Measurements from ENCODE around the gene ABCF2. TPM values are rescaled to one million over a fixed set of nuclear protein-coding genes. Genes with fewer than 3 reads are reported as not detected.

The ABCF2 gene
- total and polyA plus RNA-seq, 4 donors = 23.6 to 38.3 (median 34.0) TPM

DNA sequence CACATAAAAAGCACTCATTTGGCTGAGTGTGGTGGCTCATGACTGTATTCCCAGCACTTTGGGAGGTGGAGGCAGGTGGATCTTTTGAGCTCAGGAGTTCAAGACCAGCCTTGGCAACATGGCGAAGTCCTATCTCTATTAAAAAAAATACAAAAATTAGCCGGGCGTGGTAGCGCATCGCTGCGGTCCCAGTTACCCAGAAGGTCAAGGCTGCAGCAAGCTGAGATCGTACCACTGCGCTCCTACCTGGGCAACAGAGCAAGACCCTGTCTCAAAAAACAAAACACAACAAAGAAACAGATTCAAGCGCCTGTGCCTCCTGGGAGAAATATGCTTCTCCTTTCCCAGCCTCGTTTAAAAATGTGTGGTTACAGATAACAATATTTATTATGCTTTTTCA lies 2.2 kb upstream of the ABCF2 start:
- Histone ChIP-seq H3K36me3 (ENCODE audit: control insufficient read depth, insufficient read depth, low read length) (peaks cover 16% of the 10 kb centered on the region), H3K27me3 (ENCODE audit: control insufficient read depth, insufficient read depth, low read length) (no peaks in the 10 kb centered on the region), H3K4me3 (ENCODE audit: low read depth, low read length) (no peak overlapping the region), H3K9me3 (ENCODE audit: control insufficient read depth, insufficient read depth, low read length) (no peaks in the 10 kb centered on the region), H3K27ac (ENCODE audit: low read depth, low read length) (no peak overlapping the region), H3K4me1 (ENCODE audit: control insufficient read depth, insufficient read depth, low read length) (peaks cover 37% of the 10 kb centered on the region)
- no peak for DNase-seq (ENCODE audit: low read depth in 4 of 6, low spot score in 6 of 6)
- 98% methylated on average over 7 of the region's 10 CpGs for WGBS (ENCODE audit: insufficient coverage)

DNA sequence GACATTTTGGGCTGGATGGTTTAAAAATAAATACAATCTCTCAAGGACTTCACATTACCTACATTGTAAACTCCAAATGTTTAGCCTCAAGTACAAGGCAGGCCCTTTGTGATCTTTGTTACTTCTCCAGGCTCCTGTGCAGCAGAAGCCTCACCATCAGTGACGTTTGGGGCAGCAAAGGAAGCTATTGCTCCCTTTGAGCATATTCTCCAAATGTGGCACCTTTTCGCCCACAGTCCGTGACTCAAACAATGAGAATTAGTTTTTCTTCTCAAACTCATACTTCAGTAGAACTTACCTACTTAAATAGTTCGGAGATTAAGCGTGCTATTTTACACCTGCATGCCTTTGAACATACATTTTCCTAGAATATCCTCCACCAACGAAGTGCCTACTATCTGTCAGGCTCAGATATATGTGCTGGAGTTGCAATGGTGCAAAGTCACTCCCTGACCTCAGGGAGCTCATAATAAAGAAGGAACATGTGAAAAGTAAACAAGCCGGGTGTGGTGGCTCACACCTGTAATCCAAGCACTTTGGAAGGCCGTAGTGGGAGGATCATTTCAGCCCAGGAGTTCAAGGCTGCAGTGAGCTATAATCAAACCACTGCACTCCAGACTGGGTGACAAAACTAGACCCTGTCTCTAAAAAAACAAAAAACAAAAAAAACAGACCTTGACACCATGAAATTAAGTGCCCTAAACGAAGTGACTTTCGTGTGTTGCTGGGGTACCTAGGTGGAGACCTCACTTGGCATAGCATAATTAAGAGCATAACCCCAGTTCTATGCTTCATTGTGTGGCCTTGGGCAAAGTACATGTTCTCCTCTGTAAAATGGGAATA lies 1.2 kb upstream of the ABCF2 start:
- Histone ChIP-seq H3K4me3 (ENCODE audit: low read depth, low read length) (peak overlapping the region; percentile 76), H3K27ac (ENCODE audit: low read depth, low read length) (peak overlapping the region; percentile 88), H3K36me3 (ENCODE audit: control insufficient read depth, insufficient read depth, low read length) (peaks cover 18% of the 10 kb centered on the region), H3K27me3 (ENCODE audit: control insufficient read depth, insufficient read depth, low read length) (no peaks in the 10 kb centered on the region), H3K9me3 (ENCODE audit: control insufficient read depth, insufficient read depth, low read length) (no peaks in the 10 kb centered on the region), H3K4me1 (ENCODE audit: control insufficient read depth, insufficient read depth, low read length) (peaks cover 27% of the 10 kb centered on the region)
- WGBS (ENCODE audit: insufficient coverage) = 64% methylated on average over 5 of the region's 10 CpGs
- no peak for DNase-seq (ENCODE audit: low read depth in 4 of 6, low spot score in 6 of 6)

DNA sequence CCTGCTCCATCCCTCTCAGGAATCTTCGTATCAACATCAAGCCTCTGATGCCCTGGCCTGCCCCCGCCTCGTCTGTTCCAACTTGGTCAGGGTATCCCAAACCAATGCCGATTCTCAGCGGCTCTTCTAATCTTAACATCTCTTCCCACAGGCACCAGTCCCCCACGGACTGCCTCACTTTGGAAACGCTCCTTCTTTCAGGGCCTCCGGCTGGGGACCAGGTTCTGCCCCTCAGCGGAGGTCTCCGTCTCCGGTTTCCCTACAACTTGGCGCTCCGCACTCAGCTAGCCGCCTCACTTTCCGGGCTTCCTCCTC lies 488 bp downstream of the ABCF2 start:
- DNase-seq (ENCODE audit: low read depth in 4 of 6, low spot score in 6 of 6) = no peak
- Histone ChIP-seq H3K4me1 (ENCODE audit: control insufficient read depth, insufficient read depth, low read length) (peaks cover 17% of the 10 kb centered on the region), H3K27ac (ENCODE audit: low read depth, low read length) (no peak overlapping the region), H3K36me3 (ENCODE audit: control insufficient read depth, insufficient read depth, low read length) (peaks cover 31% of the 10 kb centered on the region), H3K4me3 (ENCODE audit: low read depth, low read length) (peak overlapping the region; percentile 76), H3K9me3 (ENCODE audit: control insufficient read depth, insufficient read depth, low read length) (no peaks in the 10 kb centered on the region), H3K27me3 (ENCODE audit: control insufficient read depth, insufficient read depth, low read length) (no peaks in the 10 kb centered on the region)
- 2% methylated on average over 15 of the region's 15 CpGs for WGBS (ENCODE audit: insufficient coverage)

DNA sequence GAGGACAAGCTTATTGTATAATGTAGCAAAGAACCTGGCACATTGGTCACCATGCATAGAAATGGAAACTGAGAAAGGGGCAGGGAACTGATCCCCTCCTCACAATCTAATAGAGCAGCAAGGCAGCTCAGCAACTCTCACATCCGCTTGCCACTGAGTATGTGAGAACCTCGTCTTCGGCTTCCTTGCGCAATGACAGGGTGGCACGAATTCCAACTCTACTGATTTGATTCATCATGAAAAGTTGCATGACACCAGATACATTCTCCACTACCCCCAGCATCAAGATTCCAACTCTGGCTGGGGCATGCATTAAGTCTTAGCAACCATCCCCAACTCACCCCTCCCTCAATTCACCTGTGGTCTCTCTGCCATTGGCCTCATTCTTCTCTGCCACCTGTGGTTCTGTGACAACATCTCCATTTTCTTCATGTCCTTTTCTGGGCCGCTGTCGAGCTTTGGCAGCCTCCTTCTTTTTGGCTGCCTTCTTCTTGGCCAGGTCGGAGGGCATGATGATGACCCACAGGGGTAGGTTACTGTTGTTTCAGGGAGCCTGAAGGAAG lies 976 bp downstream of the ABCF2 start:
- Histone ChIP-seq H3K9me3 (ENCODE audit: control insufficient read depth, insufficient read depth, low read length) (no peaks in the 10 kb centered on the region), H3K27me3 (ENCODE audit: control insufficient read depth, insufficient read depth, low read length) (no peaks in the 10 kb centered on the region), H3K4me1 (ENCODE audit: control insufficient read depth, insufficient read depth, low read length) (peaks cover 16% of the 10 kb centered on the region), H3K27ac (ENCODE audit: low read depth, low read length) (no peak overlapping the region), H3K4me3 (ENCODE audit: low read depth, low read length) (peak overlapping the region; percentile 76), H3K36me3 (ENCODE audit: control insufficient read depth, insufficient read depth, low read length) (peaks cover 36% of the 10 kb centered on the region)
- DNase-seq (ENCODE audit: low read depth in 4 of 6, low spot score in 6 of 6) = no peak
- WGBS (ENCODE audit: insufficient coverage) = 81% methylated on average over 6 of the region's 8 CpGs

DNA sequence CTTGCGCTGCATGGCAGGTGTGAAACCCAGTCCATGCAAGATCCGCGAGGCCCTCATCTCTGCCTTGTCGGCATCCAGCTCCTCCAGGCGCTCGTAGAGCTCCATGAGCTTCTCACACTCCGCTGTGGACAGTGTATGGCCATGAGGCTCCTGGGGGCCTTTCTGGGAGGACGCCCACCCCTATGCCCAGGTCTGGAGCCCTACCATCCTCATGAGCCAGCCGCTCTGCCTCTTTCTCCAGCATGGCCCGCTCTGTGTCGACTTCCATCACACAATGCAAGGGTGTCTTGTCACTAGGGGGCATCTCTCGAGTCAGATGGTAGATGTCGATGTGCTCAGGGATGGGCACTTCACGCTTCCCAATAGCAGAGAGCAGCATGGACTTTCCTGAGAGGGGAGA lies 3.3 kb downstream of the ABCF2 start:
- peaks cover 16% of the 10 kb centered on the region for H3K4me1 ChIP-seq (ENCODE audit: control insufficient read depth, insufficient read depth, low read length)
- no peaks in the 10 kb centered on the region for H3K27me3 ChIP-seq (ENCODE audit: control insufficient read depth, insufficient read depth, low read length)
- no peaks in the 10 kb centered on the region for H3K9me3 ChIP-seq (ENCODE audit: control insufficient read depth, insufficient read depth, low read length)
- WGBS (ENCODE audit: insufficient coverage) = 88% methylated on average over 14 of the region's 14 CpGs
- DNase-seq (ENCODE audit: low read depth in 4 of 6, low spot score in 6 of 6) = no peak
- no peak overlapping the region for H3K4me3 ChIP-seq (ENCODE audit: low read depth, low read length)
- peaks cover 57% of the 10 kb centered on the region for H3K36me3 ChIP-seq (ENCODE audit: control insufficient read depth, insufficient read depth, low read length)
- no peak overlapping the region for H3K27ac ChIP-seq (ENCODE audit: low read depth, low read length)

DNA sequence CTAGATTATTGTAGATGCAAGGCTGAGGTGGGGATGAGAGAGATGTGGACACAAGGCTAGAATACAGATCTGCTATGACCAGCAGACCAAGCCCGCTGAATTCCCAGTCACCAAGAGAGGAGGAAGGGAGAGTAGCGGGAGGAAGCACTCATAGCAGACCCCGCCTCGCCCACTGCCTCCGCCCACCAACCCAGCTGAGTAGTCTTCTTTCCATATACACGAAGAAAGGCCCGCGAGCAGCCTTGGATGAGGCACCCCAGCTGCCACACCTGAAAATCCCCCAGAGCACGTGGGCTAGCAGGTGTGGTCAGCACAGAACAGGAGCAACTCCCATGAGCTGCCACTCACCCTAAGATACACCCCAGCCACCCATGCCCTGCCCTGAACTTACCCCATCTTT lies 8.8 kb downstream of the ABCF2 start:
- WGBS (ENCODE audit: insufficient coverage) = 91% methylated on average over 6 of the region's 9 CpGs
- DNase-seq (ENCODE audit: low read depth in 4 of 6, low spot score in 6 of 6) = no peak
- peaks cover 83% of the 10 kb centered on the region for H3K36me3 ChIP-seq (ENCODE audit: control insufficient read depth, insufficient read depth, low read length)
- H3K9me3 ChIP-seq (ENCODE audit: control insufficient read depth, insufficient read depth, low read length) = no peaks in the 10 kb centered on the region
- H3K4me1 ChIP-seq (ENCODE audit: control insufficient read depth, insufficient read depth, low read length) = no peaks in the 10 kb centered on the region
- no peaks in the 10 kb centered on the region for H3K27me3 ChIP-seq (ENCODE audit: control insufficient read depth, insufficient read depth, low read length)
- no peak overlapping the region for H3K4me3 ChIP-seq (ENCODE audit: low read depth, low read length)
- H3K27ac ChIP-seq (ENCODE audit: low read depth, low read length) = no peak overlapping the region

DNA sequence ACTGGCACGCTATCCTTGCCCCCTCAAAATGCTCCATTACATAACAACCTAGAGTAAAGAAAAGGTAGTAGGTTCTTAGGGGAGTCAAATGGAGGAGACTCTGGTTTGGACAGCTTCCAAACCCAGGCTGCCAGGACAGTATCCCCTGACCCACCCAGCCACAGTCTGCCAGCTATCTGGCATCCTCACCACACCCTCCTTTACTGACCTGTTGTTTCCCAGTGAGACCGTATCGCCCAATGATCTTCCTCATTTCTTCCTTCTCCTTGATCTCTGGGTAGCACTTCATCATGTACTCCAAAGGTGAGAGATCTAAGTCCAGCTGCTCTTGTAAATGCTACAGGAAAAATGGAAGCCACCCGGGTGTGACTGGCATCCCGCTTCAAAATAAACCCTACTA lies 11.6 kb downstream of the ABCF2 start:
- 90% methylated on average over 4 of the region's 5 CpGs for WGBS (ENCODE audit: insufficient coverage)
- H3K36me3 ChIP-seq (ENCODE audit: control insufficient read depth, insufficient read depth, low read length) = peaks cover 66% of the 10 kb centered on the region
- no peak overlapping the region for H3K27ac ChIP-seq (ENCODE audit: low read depth, low read length)
- no peaks in the 10 kb centered on the region for H3K9me3 ChIP-seq (ENCODE audit: control insufficient read depth, insufficient read depth, low read length)
- DNase-seq (ENCODE audit: low read depth in 4 of 6, low spot score in 6 of 6) = no peak
- H3K4me1 ChIP-seq (ENCODE audit: control insufficient read depth, insufficient read depth, low read length) = no peaks in the 10 kb centered on the region
- H3K4me3 ChIP-seq (ENCODE audit: low read depth, low read length) = no peak overlapping the region
- no peaks in the 10 kb centered on the region for H3K27me3 ChIP-seq (ENCODE audit: control insufficient read depth, insufficient read depth, low read length)

DNA sequence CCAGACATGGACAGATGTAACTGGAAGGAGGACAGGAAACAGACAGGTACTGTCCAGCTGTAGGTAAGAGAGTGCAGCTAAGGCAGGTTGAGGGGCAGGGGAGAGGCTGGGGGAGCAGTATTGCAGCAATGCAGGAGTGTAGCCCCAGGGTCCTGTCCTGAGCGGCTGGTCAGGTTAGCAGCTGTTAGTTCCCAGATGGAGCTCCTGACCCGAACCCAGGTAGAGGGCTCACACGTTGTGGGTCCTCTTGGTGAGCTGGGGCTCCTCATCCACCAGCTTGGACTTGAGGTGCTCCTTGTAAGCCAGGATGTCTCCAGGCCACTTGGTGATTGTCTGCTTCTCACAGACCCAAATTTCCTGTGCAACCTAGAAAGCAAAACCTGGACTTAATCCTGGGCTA lies 13.2 kb downstream of the ABCF2 start:
- peaks cover 53% of the 10 kb centered on the region for H3K36me3 ChIP-seq (ENCODE audit: control insufficient read depth, insufficient read depth, low read length)
- H3K27me3 ChIP-seq (ENCODE audit: control insufficient read depth, insufficient read depth, low read length) = no peaks in the 10 kb centered on the region
- H3K4me3 ChIP-seq (ENCODE audit: low read depth, low read length) = no peak overlapping the region
- WGBS (ENCODE audit: insufficient coverage) = 93% methylated on average over 3 of the region's 3 CpGs
- no peak overlapping the region for H3K27ac ChIP-seq (ENCODE audit: low read depth, low read length)
- no peak for DNase-seq (ENCODE audit: low read depth in 4 of 6, low spot score in 6 of 6)
- no peaks in the 10 kb centered on the region for H3K9me3 ChIP-seq (ENCODE audit: control insufficient read depth, insufficient read depth, low read length)
- no peaks in the 10 kb centered on the region for H3K4me1 ChIP-seq (ENCODE audit: control insufficient read depth, insufficient read depth, low read length)

DNA sequence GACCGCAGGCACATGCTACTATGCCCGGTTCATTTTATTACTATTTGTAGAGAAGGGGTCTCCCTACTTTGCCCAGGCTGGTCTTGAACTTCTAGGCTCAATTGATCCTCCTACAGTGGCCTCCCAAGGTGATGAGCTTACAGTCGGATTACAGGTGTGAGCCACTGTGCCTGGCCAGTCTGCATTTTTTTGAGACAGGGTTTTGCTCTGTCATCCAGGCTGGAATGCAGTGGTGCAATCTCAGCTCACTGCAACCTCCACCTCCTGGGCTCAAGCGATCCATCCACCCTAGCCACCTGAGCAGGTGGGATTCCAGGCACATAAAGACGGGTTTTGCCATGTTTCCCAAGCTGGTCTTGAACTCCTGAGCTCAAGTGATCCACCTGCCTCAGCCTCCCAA lies 14.4 kb downstream of the ABCF2 start:
- peaks cover 41% of the 10 kb centered on the region for H3K36me3 ChIP-seq (ENCODE audit: control insufficient read depth, insufficient read depth, low read length)

DNA sequence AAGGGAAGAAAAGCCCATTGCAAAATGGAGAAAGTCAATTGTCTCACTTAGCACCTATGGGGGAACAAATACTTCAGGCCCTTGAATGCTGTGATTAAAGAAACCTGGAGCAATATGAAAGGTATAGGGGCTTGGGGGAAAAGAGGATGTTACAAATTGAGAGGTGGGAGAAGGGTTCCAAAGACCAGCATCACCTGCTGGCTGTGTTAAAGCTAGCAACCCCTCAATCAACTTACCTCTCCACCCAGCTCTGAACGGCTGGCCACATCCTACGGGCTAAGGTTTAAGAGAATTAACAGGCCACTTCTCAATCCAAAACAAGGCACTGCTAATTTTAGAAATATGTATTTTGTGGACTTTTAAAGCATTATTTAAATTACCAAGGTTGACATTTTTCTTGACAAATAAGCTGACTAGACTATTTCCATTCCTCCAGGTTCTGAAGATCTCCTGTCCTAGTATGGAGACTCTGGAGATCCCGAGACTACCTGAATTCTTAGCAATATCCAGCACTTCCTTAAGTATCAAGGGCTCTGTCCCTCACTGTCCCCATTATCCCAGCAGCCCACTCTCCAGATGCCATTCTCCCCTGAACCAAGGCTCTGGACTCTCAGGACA lies 15.7 kb downstream of the ABCF2 start:
- H3K36me3 ChIP-seq (ENCODE audit: control insufficient read depth, insufficient read depth, low read length) = peaks cover 34% of the 10 kb centered on the region
- H3K9me3 ChIP-seq (ENCODE audit: control insufficient read depth, insufficient read depth, low read length) = no peaks in the 10 kb centered on the region
- WGBS (ENCODE audit: insufficient coverage) = 94% methylated on average over 1 of the region's 3 CpGs
- H3K4me1 ChIP-seq (ENCODE audit: control insufficient read depth, insufficient read depth, low read length) = no peaks in the 10 kb centered on the region
- no peak overlapping the region for H3K4me3 ChIP-seq (ENCODE audit: low read depth, low read length)
- DNase-seq (ENCODE audit: low read depth in 4 of 6, low spot score in 6 of 6) = no peak
- H3K27me3 ChIP-seq (ENCODE audit: control insufficient read depth, insufficient read depth, low read length) = no peaks in the 10 kb centered on the region
- no peak overlapping the region for H3K27ac ChIP-seq (ENCODE audit: low read depth, low read length)

More for the DNA sequence above, 14.4 kb downstream of the ABCF2 start:
- Histone ChIP-seq H3K27ac (ENCODE audit: low read depth, low read length) (no peak overlapping the region), H3K4me1 (ENCODE audit: control insufficient read depth, insufficient read depth, low read length) (no peaks in the 10 kb centered on the region), H3K27me3 (ENCODE audit: control insufficient read depth, insufficient read depth, low read length) (no peaks in the 10 kb centered on the region), H3K9me3 (ENCODE audit: control insufficient read depth, insufficient read depth, low read length) (no peaks in the 10 kb centered on the region), H3K4me3 (ENCODE audit: low read depth, low read length) (no peak overlapping the region)
- no peak for DNase-seq (ENCODE audit: low read depth in 4 of 6, low spot score in 6 of 6)
- 92% methylated on average over 3 of the region's 5 CpGs for whole genome bisulfite sequencing (ENCODE audit: insufficient coverage)

Data from spinal cord (tissue), 10 donors.